ENCODE data around the gene MFSD1. TPM values are rescaled to one million over a fixed set of nuclear protein-coding genes. Genes with fewer than 3 reads are reported as not detected.

Gene MFSD1
- polyA plus RNA-seq, 2 of the 4 experiments (the other 2 are of a cell fraction): 41.5 to 53.2 TPM

- Histone ChIP-seq H3K27ac (peak overlapping the region; percentile 79; a peak in 5 of 6 replicates), H3K4me1 (peaks cover 42% of the 10 kb centered on the region), H3K9me3 (peaks cover 12% of the 10 kb centered on the region; the same call in 2 of the 3 replicates), H3K4me3 (no peak overlapping the region), H3K4me2 (no peak overlapping the region)
- no peak for DNase-seq (ENCODE audit: low read depth in 1 of 2, low spot score in 1 of 2)
- 90% methylated on average over 2 of the region's 2 CpGs for WGBS (ENCODE audit: missing lambda C conversion rate)
- TF ChIP-seq HOXA7 (CRISPR knock-in tag; IDR thresholded peaks at IDR 0.05) (no peak), RARB (CRISPR knock-in tag; IDR thresholded peaks at IDR 0.05) (no peak), EP300 (IDR thresholded peaks at IDR 0.05) (no peak), RFX5 (IDR thresholded peaks at IDR 0.05) (no peak), EHMT2 (IDR thresholded peaks at IDR 0.05; ENCODE audit: low read depth) (no peak), CTCF (IDR thresholded peaks at IDR 0.05) (no peak), NR3C1 (IDR thresholded peaks at IDR 0.05) (no peak), CHD2 (IDR thresholded peaks at IDR 0.05; ENCODE audit: low read length, partially characterized antibody) (no peak), JUNB (IDR thresholded peaks at IDR 0.05) (no peak), USF2 (IDR thresholded peaks at IDR 0.05) (no peak), MAZ (IDR thresholded peaks at IDR 0.05; ENCODE audit: borderline replicate concordance, low read depth, low read length) (no peak), KDM5A (IDR thresholded peaks at IDR 0.05) (no peak)
- CTCF ChIA-PET: interaction anchor here (1.3 to 1.6 kb wide), 2 partner anchors 67 to 136 kb away, joined by 4 to 5 read pairs; no protein-coding TSS in a partner anchor
- POLR2A ChIA-PET: no interaction called here
- no peak for FAIRE-seq
- ATAC-seq: no peak
Observed at GRCh38 chr3:158794206-158794605, 7.6 kb upstream of the MFSD1 start.

- Histone ChIP-seq H3K4me2 (no peak overlapping the region), H3K9me3 (peaks cover 12% of the 10 kb centered on the region; the same call in 2 of the 3 replicates), H3K4me3 (no peak overlapping the region), H3K4me1 (peaks cover 33% of the 10 kb centered on the region), H3K27ac (peak overlapping the region; percentile 79; a peak in 3 of 6 replicates)
- POLR2A ChIA-PET: no interaction called here
- ATAC-seq (peak in 1 of 2 experiments; percentile 71; a peak in 3 of 6 replicates), FAIRE-seq (no peak), DNase-seq (ENCODE audit: low read depth in 1 of 2, low spot score in 1 of 2) (peak; percentile 39 to 68)
- CTCF ChIA-PET: interaction anchor here (0.9 to 1.6 kb wide), 9 partner anchors 9 to 465 kb away, joined by 3 to 5 read pairs (median 3); no protein-coding TSS in a partner anchor
- 74% methylated on average over 5 of the region's 5 CpGs for WGBS (ENCODE audit: missing lambda C conversion rate)
- TF ChIP-seq RAD21 (conservative IDR thresholded peaks at IDR 0.05 in 1 of 2, IDR thresholded peaks at IDR 0.05 in 1 of 2) (peak in 1 of 2 experiments; percentile 47; a peak in 1 of 5 replicates), NFE2L2 (conservative IDR thresholded peaks at IDR 0.05; ENCODE audit: low read length) (no peak), TFCP2L1 (CRISPR knock-in tag; IDR thresholded peaks at IDR 0.05) (no peak), MAFK (IDR thresholded peaks at IDR 0.05; ENCODE audit: partially characterized antibody) (peak; percentile 64), HOXB13 (CRISPR knock-in tag; IDR thresholded peaks at IDR 0.05; ENCODE audit: low read depth) (no peak), SMC3 (IDR thresholded peaks at IDR 0.05) (0 out of 3 replicates have a peak, but pooled peaks have one; percentile 9), NR3C1 (IDR thresholded peaks at IDR 0.05) (no peak), CHD4 (IDR thresholded peaks at IDR 0.05; ENCODE audit: borderline replicate concordance) (no peak), HOXA7 (CRISPR knock-in tag; IDR thresholded peaks at IDR 0.05) (no peak), CTCF (IDR thresholded peaks at IDR 0.05) (peak; percentile 36), ZC3H11A (IDR thresholded peaks at IDR 0.05) (no peak), CBX8 (IDR thresholded peaks at IDR 0.05) (no peak), ZNF302 (CRISPR knock-in tag; IDR thresholded peaks at IDR 0.05) (no peak), CEBPB (IDR thresholded peaks at IDR 0.05) (no peak), MAZ (IDR thresholded peaks at IDR 0.05; ENCODE audit: borderline replicate concordance, low read depth, low read length) (no peak), HMGXB4 (CRISPR knock-in tag; IDR thresholded peaks at IDR 0.05; ENCODE audit: borderline replicate concordance) (no peak)
Observed at GRCh38 chr3:158794936-158795518, 6.8 kb upstream of the MFSD1 start.

Data from A549 (cell line).